HG03103 (cell line): ENCODE data around the gene ADRM1.
A peak's percentile ranks its signal among the peaks of the same experiment; 100 is the strongest.

Source experiments
- ATAC-seq: cut with Tn5 transposase; IDR thresholded peaks from one replicate; pipeline ENCODE4 v1.9.1; 2021; ENCODE audit warnings: low read depth; ENCODE audit not compliant: unreplicated experiment

ADRM1 gene

DNA sequence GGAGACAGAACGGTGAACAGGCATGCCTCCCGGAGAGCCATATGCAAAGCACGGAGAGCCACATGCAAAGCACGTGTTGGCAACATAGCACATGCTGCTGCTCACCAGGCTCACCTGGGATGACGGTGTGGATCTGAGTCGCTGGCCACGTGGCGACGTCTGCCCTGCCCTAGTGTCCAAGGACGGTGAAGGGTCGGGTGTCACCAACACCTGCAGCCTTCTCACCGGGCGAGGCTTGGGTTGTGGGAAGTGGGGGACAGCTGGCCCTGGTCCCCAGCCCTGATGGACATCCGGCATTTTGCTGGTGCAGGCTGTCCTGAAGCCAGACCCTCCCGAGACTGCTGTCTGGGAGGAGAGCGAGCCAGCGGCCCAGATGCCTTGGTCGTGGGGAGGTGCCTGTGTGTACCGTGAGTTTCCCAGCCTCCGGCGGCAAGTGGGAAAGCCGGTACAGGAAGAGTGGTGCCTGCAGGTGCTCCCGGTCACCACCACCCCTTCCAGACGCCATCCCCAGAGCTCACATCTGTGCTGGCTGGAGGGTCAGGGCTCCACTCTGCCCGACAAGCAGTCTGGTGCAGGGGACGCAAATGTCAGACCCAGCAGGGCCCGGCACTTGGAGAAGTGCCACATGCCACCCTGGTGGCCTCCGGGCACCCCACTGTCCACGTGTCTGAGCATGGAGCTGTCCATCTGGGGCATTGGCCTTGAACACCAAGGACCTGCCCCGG is 5.9 kb upstream of the ADRM1 start:
- no peak for ATAC-seq

DNA sequence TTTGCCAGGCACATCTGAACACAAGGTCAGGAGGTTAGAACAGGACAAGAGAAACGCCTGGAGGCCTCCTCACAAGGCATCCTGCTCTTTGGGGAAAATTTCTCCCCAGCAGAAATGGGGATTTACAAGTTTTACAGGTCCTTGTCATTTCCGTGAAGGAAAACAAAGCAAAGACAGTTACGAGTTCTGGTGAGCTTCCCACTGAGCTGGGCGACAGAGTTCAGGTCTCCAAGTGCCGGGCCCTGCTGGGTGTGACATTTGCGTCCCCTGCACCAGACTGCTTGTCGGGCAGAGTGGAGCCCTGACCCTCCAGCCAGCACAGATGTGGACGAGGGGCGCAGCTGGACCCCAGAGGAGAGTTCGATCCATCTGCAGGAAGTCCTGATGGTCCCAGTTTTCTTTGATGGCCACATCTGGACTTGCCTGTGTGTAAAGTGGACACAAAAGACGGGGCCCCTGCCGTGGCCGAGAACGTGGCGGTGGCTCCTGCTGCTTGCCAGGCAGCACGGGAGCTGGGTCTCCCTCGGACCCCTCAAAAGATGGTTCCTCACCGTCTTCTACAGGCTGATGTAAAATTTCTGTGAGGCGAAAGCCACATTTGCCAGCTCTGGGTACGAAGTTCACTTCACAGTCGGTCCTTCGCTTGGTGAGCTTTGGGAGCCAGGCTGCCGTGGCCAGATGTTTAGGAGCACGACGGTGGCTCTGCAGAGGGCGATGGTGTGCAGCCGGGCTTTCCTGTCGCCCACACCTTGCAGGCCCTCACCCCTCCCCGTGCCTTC is 5.2 kb upstream of the ADRM1 start:
- no peak for ATAC-seq

DNA sequence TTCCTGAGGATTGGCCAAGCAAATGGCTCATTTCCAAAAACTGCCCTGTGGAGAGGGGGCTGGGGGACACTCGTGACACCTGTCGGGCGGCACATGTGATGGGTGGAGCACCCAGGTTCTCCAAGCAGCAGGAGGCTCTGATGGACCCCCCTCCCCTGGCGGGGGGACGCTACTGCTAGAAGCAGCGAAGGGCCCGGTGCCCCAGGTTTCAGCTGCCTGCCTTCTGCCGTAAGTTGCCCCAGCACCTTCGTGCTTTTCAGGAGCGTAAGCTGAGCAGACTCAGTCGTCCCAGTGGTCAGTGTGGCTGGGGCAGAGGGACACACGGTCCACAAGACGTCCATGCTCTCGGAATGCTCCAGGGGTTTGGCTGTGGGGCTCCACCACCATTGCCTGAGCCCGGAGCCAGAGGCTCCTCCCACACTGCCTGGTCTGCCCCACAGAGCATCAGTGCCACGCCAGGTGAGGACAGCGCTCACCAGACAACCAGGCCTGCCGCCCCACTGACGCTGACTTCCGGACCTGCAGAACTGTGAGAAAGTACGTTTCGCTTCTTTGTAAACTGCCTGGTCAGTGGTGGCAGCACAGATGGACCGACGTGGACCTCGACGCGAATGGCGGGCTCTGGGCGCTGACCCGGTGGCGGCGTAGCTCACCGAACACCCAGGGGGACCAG is 4.1 kb upstream of the ADRM1 start:
- no peak for ATAC-seq

DNA sequence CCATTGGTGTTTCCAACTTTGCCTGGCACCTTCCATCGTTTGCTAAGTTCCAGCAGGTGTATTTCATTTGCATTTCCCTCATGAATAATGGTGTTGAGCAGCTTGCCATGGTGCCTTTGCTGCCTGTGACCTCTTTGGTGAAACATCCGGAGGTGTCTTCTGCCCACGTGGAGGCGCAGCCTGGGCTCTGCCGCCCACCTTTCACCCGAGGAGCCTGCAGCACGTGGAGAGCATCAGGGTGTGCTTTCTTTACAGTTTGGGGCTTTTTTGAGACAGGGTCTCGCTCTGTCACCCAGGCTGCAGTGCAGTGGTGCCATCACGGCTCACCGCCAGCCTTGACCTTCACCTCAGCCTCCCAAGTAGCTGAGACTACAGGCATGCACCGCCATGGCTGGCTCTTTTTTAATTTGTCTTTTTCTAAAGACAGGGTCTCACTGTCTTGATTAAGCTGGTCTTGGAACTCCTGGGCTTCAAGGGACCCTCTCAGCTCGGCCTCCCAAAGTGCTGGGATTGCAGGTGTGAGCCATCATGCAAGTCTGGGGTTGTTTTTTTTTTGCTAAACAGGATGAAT is 3.0 kb upstream of the ADRM1 start:
- ATAC-seq: no peak

DNA sequence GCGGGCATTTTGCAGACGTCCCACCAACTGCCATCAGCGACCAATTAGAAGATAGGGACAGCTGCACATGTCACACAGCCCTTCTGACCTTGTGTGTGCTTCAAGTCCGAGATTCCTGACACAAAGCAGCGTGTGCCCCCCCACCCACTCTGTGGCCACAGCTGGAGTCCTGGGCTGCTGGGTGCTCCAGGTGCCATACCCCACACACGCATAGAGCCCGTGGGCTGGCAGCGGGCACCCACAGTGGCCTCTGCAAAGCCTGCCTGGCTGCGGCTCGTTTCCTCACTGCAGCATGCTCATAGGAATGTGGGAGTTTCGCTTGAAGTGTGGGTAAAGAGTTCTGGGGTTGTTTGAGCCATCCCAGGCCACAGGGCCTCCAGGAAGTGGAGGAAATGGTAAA is 2.5 kb upstream of the ADRM1 start:
- no peak for ATAC-seq

DNA sequence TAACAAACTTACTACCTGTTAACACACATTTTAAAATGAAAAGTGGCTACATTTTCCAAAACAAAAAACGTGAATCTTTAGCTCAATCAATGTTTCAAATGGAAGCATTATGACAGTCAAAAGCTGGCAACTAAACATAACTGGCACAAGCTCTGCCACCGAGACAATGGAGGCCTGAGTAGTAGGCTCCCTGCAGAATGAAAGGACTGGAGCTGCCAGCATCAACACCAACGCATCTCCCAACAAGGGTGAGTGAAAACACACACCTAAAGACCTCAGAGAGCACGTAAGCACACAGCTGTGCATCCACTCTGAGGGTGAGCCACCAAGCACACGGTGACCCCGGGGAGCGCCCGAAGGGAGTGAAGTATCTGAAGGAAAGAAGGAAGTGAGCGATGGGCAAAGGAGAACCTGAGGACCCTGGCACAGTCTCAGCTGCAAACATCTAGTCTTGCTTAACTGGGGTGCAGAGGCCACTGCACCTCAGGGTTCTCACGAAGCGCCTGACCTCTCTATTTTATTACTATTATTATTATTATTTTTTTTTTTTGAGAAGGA is 1.6 kb upstream of the ADRM1 start:
- no peak for ATAC-seq

DNA sequence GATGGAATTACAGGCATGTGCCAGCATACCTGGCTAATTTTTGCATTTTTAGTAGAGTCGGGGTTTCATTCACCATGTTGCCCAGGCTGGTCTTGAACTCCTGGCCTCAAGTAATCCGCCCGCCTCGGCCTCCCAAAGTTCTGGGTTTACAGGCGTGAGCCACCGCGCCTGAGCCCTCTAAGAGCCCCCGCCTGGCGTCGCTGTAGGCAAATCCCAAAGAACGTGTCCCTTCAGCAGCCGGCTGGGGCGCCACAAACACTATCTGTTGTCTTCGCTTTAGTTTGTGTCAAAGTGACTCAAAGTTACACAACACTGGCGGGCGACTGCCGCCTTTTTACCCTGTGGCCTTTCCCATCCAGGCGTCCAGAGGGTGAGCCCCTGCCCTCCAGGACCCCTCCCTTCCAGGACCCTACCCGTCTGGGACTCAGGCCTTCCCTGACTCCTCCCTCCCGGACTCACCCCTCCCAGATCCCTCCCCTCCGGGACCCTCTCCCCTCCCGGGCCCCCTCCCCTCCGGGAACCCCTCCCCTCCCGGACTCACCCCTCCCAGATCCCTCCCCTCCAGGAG is 940 bp upstream of the ADRM1 start:
- ATAC-seq: peak; percentile 22

DNA sequence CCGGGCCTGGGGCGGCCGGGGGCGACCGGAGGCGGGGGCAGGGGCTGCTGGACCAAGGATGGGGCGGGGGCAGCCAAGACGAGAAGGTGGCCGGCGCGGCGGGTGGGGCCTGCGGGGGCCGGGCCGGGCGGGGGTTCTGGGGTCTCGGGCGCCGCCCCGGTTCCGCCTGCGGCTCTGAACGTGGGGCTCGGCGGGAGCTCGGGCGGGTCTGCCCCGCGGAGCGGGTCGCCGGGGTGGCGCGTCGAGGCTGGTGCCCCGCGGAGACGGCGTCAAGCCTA is 204 bp downstream of the ADRM1 start:
- ATAC-seq: no peak

DNA sequence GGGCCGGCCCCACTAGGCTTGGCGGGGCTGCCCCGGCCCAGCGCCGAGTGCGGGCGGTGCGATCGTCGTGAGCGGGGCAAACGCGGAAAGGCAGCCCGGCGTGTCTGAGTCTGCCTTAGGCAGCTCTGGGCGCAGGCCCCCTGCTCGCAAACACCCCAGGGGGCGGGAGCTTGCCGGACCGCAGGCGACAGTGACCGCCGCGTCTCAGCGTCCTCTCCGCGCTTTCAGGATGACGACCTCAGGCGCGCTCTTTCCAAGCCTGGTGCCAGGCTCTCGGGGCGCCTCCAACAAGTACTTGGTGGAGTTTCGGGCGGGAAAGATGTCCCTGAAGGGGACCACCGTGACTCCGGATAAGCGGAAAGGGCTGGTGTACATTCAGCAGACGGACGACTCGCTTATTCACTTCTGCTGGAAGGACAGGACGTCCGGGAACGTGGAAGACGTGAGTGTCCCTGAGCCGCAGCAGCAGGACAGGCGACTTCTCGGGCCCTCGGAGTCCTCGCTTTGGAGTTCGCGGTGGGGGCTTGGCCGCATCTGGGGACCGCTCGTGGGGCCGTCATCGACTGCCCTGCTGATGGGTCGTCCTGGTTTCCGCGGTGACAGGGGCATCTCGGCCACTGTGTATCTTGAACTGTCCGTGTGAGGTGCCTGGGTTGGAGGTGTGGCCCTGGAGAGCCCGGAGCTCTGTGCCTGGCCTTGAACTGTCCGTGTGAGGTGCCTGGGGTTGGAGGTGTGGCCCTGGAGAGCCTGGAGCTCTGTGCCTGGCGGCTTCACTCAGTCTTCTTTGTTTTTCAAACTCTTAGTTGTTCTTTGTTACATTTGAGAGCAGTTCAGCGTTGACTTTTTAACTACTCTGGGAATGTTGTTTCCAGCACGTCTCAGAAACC is 786 bp downstream of the ADRM1 start:
- no peak for ATAC-seq

DNA sequence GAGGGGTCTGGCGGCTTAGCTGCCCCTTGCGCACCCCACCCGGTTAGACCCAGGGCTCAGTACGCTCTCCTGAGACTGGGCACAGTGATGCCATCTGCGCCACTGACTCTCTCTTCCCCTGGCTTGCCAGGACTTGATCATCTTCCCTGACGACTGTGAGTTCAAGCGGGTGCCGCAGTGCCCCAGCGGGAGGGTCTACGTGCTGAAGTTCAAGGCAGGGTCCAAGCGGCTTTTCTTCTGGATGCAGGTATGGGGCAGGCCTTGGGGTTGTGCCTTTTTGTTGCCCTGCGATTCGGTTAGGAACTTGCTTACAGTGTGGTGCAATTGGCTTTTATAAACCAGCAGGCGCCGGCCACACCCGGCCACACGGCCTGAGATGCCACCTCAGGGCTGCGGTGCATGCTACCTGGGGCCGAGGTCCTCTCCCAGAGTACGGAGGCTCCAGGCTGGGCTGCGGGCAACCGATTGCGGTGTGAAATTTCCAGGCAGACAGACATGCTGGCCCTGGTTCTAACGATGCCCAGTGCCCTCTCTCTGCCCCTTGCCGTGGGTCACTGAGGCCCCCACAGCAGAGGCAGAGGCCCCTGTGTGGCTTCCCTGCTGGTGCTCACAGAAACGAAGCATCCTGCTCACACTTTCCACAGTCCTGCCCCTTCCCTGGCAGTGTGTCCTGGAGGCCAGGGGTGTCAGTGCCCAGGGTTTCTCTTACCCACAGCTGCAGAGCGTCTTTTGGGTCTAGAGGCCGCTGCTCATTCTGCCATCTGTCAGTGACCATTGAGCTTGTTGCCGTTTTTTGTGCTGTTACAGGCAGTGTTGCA is 1.7 kb downstream of the ADRM1 start:
- no peak for ATAC-seq

DNA sequence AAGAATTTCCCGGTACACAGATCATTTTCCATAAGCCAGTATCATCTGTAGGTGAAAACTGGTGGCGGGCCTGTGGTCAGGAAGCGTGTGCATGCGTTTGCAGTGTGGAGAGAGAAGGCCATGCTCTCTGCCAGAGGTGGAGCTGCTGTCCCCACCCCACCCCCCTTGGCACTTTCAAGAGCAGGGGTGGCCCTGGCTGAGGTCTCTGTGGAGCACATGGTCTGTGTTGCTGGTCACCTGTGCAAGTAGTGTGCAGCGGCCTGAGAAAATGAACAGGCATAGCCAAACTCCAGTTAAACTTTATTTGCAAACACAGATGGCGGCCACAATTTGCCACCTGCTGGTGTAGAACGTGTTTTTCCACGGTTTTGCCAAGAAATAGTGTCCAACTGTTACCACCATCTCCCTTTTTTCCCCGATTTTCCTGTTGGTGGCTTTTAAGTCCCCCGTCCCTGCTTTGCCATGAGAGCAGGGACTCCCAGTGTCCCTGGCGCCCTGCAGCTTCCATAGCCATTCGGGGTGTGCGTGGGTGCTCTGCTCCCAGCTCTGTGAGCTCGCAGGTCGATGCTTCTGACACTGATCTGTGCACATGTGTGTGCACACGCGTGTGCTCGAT is 2.5 kb downstream of the ADRM1 start:
- ATAC-seq: no peak

DNA sequence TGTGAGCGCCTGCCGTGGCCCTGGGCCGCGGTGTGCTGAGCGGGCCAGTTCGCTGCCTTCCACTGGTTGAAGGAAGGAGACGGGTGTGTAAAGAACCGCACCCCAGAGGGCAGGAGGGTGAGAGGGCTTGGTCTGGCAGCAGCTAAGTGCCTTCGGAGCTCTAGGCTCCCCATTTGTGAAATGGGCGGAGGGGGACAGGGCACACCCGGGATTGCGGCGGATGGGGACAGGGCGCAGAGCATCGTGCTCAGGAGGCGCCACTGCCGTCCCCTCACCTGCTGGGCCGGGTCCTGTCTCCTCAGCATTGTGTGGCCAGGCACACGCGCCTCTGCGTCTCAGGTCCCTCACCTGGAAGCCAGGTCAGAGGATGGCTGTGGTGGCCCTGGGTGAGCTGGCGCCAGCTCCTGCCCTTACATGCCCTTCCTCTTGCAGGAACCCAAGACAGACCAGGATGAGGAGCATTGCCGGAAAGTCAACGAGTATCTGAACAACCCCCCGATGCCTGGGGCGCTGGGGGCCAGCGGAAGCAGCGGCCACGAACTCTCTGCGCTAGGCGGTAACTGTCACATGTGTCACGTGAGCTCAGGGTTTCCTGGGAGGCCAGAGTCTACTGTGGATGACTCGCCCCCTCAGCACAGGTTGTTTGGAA is 3.1 kb downstream of the ADRM1 start:
- ATAC-seq: no peak

DNA sequence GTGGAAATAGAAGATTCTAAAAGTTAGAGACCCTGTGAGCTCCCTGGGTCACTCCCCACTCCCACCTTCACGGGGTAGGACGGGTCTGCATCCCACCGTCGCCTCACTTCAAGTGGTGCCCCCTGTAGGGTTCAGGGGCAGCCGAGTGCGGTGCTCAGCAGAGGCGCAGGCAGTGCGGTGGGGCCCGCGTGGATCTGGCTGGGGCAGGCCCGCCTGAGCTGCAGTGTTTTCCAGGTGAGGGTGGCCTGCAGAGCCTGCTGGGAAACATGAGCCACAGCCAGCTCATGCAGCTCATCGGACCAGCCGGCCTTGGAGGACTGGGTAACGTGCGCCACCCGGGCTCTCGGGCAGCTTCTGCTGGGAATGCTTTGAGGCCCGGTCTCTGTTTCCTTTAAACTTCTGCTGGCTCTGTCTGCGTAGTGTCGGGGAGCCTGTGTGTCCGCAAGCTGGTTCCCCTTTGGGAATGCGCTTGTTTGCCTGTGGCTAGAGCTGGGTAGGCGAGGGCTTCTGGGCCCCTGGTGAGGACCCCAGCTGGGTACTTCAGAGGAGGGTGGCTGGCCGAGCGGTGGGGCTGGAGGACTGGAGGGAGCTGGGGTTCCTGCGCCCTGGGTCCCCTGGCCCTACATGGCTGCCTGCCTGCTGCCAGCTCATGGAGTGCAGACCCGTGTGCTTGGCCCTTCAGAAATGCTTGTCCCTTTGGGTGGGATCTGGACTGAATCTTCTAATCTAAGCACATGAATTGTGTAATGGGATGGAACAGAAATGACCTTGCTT is 3.8 kb downstream of the ADRM1 start:
- ATAC-seq: no peak

DNA sequence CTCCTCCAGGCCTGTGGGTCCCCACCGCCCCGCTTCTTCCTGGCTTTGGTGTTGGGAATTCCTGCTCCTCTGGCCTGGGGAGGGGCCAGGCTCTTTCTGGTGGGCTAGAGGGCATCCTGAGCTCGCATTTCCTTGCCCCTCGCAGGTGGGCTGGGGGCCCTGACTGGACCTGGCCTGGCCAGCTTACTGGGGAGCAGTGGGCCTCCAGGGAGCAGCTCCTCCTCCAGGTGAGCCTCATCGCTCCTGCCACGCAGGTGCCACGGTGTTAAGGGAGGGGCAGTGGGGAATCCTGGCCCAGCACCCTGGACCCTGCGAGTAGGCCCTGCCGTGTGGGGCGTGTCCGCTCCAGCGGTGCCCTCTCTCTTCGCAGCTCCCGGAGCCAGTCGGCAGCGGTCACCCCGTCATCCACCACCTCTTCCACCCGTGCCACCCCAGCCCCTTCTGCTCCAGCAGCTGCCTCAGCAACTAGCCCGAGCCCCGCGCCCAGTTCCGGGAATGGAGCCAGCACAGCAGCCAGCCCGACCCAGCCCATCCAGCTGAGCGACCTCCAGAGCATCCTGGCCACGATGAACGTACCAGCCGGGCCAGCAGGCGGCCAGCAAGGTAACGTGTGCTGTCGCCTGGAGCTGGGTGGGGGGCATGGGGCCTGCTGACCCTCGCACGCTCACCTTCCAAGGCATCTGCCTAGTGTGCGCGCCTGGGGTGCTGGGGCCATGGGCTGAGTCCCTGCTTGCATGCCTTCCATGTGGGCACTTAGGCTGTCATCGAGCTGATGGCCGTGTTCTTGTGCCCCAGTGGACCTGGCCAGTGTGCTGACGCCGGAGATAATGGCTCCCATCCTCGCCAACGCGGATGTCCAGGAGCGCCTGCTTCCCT is 4.7 kb downstream of the ADRM1 start:
- no peak for ATAC-seq

DNA sequence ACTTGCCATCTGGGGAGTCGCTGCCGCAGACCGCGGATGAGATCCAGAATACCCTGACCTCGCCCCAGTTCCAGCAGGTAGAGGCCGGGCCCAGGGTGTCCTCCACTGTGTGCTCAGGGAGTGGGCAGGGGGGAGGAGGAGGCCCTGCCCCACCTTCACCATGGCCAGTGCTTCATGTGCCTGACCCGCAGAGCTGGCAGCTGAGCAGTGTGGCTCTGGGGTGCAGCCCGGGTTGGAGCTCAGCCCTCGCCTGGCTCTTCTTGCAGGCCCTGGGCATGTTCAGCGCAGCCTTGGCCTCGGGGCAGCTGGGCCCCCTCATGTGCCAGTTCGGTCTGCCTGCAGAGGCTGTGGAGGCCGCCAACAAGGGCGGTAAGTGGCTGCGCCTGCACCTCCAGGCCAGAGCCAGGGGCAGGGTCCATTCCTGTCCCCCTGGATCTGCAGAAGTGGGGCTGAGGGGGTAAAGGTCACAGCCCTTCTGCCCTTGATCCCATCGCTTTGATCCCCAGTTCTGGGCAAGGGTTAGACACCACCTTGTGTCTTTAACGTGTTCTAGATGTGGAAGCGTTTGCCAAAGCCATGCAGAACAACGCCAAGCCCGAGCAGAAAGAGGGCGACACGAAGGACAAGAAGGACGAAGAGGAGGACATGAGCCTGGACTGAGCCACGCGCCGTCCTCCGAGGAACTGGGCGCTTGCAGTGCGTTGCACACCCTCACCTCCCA is 5.5 kb downstream of the ADRM1 start:
- no peak for ATAC-seq
